Right lobe of liver (tissue), 6 donors: ENCODE measurements around the gene NFIA. TPM values are rescaled to one million over a fixed set of nuclear protein-coding genes. Genes with fewer than 3 reads are reported as not detected.

Source experiments
- ATAC-seq, 4 donors: fragments of 200-7000 bp; cut with Tn5 transposase; one replicate each; pipeline ENCODE4 v1.9.1; 2020; ENCODE audit warnings: mild to moderate bottlenecking in 4 of 4, moderate library complexity in 4 of 4
- DNase-seq, 3 donors: peaks; one replicate each; pipeline ENCODE4 v3.0.0-alpha.2; 2020
- H3K27ac ChIP-seq, 3 donors: fragments of 200-600 bp; one replicate each; pipeline ENCODE4 v1.8.0; 2022
- H3K27me3 ChIP-seq, 2 donors: fragments of 200-600 bp; one replicate each; pipeline ENCODE4 v1.8.0; 2022
- H3K36me3 ChIP-seq, 4 donors: fragments of 200-600 bp; sonication (generic) in 1 of 4; one replicate each; pipeline versions ENCODE4 v1.5.1 to v1.8.0; 2017 to 2022; ENCODE audit warnings: control low read depth in 1 of 4
- H3K4me1 ChIP-seq, 4 donors: fragments of 200-600 bp; sonication (generic) in 1 of 4; one replicate each; pipeline versions ENCODE4 v1.5.1 to v1.8.0; 2017 to 2022; ENCODE audit warnings: control low read depth in 1 of 4
- H3K4me3 ChIP-seq, 3 donors: fragments of 200-600 bp; one replicate each; pipeline ENCODE4 v1.8.0; 2022
- H3K9me3 ChIP-seq, 4 donors: fragments of 200-600 bp; sonication (generic) in 1 of 4; one replicate each; pipeline versions ENCODE4 v1.5.1 to v1.8.0; 2017 to 2022; ENCODE audit warnings: control low read depth in 1 of 4
- CTCF ChIP-seq, 4 donors: fragments of 200-600 bp in 3 of 4; fragments of 450-650 bp in 1 of 4; IDR thresholded peaks; one replicate each; pipeline versions ENCODE4 v1.5.1 to v1.8.0; 2016 to 2022; ENCODE audit warnings: antibody characterized with exemption in 4 of 4, mild to moderate bottlenecking in 2 of 4
- POLR2A ChIP-seq: fragments of 450-650 bp; IDR thresholded peaks from one replicate; pipeline ENCODE4 v1.6.1; 2017; ENCODE audit warnings: antibody characterized with exemption, mild to moderate bottlenecking
- WGBS: methylation state at CpG from one replicate; pipeline ENCODE4 v1.1.6; 2018; ENCODE audit warnings: low coverage, low lambda C conversion rate; ENCODE audit not compliant: insufficient coverage; ENCODE audit errors: missing lambda C conversion rate; 5-methylcytosine and 5-hydroxymethylcytosine counted together
- intact Hi-C, 2 donors: fragments of 100-400 bp; cut with DNase I; formaldehyde crosslinking; loops; one replicate each; pipeline versions ENCODE4 v1.11.2 to v1.14.1; 2022
- total RNA-seq, 6 experiments: library from RNA; depleted of rRNA in 2 of 6; stranded (reverse); fragments of >200 nt in 2 of 6; fragmentation: NEBNext Ultra II Directional in 3 of 6; extraction: Animal tissue kit (Norgen Biotek cat#: 25700) in 3 of 6; gene quantifications; one replicate each; pipeline versions ENCODE4 v1.1.0 to v1.2.4, GENCODE V29; 2016 to 2023
- donor health status: DM: no; HTN: yes; CAD: no.
- donor health status: DM: no; HTN: no; CAD: no.
- donor health status: DM: no; HTN: no; CAD: no.
- donor health status: DM: no; HTN: yes; CAD: no.
- donor health status: DM: no; HTN: yes; CAD: no.

The NFIA gene
- total RNA-seq, 6 experiments from 2014 or later, result 36.7 to 97.2 (median 57.9) TPM

- intact Hi-C loops, result no loop called here
- DNase-seq (no peak), ATAC-seq (peak; percentile 70 to 79 (median 78))
- TF ChIP-seq POLR2A, result no peak
- no peak for TF ChIP-seq CTCF (IDR thresholded peaks at IDR 0.05)
- peaks cover 0 to 29% (median 15%) of the 10 kb centered on the region in 4 donors for H3K4me1 ChIP-seq
- H3K9me3 ChIP-seq, result no peaks in the 10 kb centered on the region
- no peaks in the 10 kb centered on the region for H3K36me3 ChIP-seq
- H3K27ac ChIP-seq, result peak overlapping the region; percentile 36 to 50 (median 39)
- H3K27me3 ChIP-seq, result no peaks in the 10 kb centered on the region
- WGBS, result 7% methylated on average over 3 of the region's 3 CpGs
- H3K4me3 ChIP-seq, result no peak overlapping the region
Measured at GRCh38 chr1:61157468-61157987, 75.2 kb downstream of the NFIA start.

GRCh38 chr1:61158591-61158990, 76.2 kb downstream of the NFIA start:
- 22% methylated on average over 3 of the region's 3 CpGs for WGBS
- DNase-seq, result no peak
- H3K9me3 ChIP-seq, result no peaks in the 10 kb centered on the region
- H3K27ac ChIP-seq, result peak overlapping the region in 1 of 3 donors; percentile 39
- H3K27me3 ChIP-seq, result no peaks in the 10 kb centered on the region
- no peak overlapping the region for H3K4me3 ChIP-seq
- no peak for TF ChIP-seq CTCF (IDR thresholded peaks at IDR 0.05)
- TF ChIP-seq POLR2A, result no peak
- intact Hi-C loops, result no loop called here
- no peak for ATAC-seq
- H3K4me1 ChIP-seq, result peaks cover 0 to 25% (median 11%) of the 10 kb centered on the region in 4 donors
- no peaks in the 10 kb centered on the region for H3K36me3 ChIP-seq

GRCh38 chr1:61160526-61160925, 78.2 kb downstream of the NFIA start:
- H3K4me3 ChIP-seq, result no peak overlapping the region
- no peaks in the 10 kb centered on the region for H3K9me3 ChIP-seq
- H3K27me3 ChIP-seq, result no peaks in the 10 kb centered on the region
- H3K27ac ChIP-seq, result no peak overlapping the region
- H3K4me1 ChIP-seq, result peaks cover 0 to 25% (median 11%) of the 10 kb centered on the region in 4 donors
- WGBS, result 81% methylated on average over 2 of the region's 4 CpGs
- ATAC-seq (no peak), DNase-seq (no peak)
- no peaks in the 10 kb centered on the region for H3K36me3 ChIP-seq
- intact Hi-C loops, result no loop called here
- TF ChIP-seq POLR2A, result no peak
- TF ChIP-seq CTCF (IDR thresholded peaks at IDR 0.05), result no peak

- ATAC-seq, result no peak
- Histone ChIP-seq H3K36me3 (no peaks in the 10 kb centered on the region), H3K27ac (no peak overlapping the region), H3K4me3 (no peak overlapping the region), H3K4me1 (peaks cover 0 to 19% (median 4%) of the 10 kb centered on the region in 4 donors), H3K9me3 (no peaks in the 10 kb centered on the region), H3K27me3 (no peaks in the 10 kb centered on the region)
- TF ChIP-seq CTCF (IDR thresholded peaks at IDR 0.05) (no peak), POLR2A (no peak)
- DNase-seq, result no peak
- 51% methylated on average over 2 of the region's 4 CpGs for WGBS
- intact Hi-C loops, result no loop called here
Measured at GRCh38 chr1:61162520-61163258, 80.3 kb downstream of the NFIA start.
